ENCODE results near the gene ABCA13. TPM values are rescaled to one million over a fixed set of nuclear protein-coding genes. Genes with fewer than 3 reads are reported as not detected.

Gene ABCA13
- total RNA-seq, 4 donors from 2014 or later: under 0.01 to 0.96 (median 0.35) TPM

DNA sequence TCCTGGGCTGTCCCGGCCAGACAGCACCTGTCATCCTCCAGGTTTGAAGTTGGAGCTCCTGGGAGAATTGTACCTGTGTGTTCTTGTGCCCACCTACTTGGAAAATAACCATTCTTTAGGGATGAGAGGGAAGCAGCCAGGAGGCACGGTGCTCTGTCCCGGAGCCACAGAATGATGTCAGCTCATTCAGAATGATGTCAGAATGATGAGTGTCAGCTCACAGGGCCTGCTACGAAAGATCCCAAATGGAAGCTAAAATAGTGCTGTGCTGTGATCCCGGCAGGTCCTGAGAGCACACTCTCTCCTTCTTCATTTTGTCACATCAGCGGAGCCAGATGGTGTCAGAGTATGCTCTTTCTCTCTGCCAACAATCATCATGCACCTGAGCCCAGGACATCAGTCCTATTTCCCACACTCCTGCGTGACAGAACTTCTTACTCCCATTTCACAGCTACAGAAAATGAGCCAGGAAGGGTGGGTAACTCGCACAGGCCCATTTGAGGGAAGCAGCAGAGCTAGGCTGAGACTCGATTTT is 8.3 kb downstream of the ABCA13 start:
- no peak overlapping the region for H3K4me3 ChIP-seq
- 79 to 93% methylated on average over 3 to 8 of the region's 9 CpGs for WGBS, 2 donors (ENCODE audit: low coverage in 1 of 2)

DNA sequence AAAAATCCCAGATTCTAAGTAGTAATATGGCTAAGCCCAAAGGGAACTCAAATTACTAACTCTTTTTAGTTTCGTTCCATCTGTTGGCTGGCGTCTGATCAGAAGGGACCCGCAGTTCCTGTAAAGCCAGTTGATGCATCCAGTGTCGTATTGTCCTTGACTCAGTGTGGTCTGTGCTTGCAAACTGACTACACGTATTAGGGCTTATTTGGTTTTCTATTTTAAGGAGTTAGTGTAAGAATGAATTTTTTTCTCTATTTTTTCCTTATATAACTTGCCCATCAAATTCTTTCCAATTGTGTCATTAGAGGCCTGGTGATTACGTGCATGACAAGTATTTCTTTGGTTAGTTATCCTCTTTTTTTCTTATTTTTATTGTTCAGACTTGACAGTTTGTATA is 9.7 kb downstream of the ABCA13 start:
- H3K27ac ChIP-seq: no peak overlapping the region
- in situ Hi-C loops (cut with MboI; ENCODE audit: low pct_ligation_motif_present in 1 of 4, low pct_unique_long_range_greater_than_20kb in 1 of 4, low sequenced_read_pairs in 3 of 4) (no loop called here), intact Hi-C loops (cut with DNase I; ENCODE audit: low total_unique reads) (no loop called here)
- no peaks in the 10 kb centered on the region for H3K9me3 ChIP-seq
- 75 to 85% methylated on average over 4 to 6 of the region's 6 CpGs for WGBS, 2 donors (ENCODE audit: low coverage in 1 of 2)
- no peak for TF ChIP-seq POLR2AphosphoS5 (IDR thresholded peaks at IDR 0.05)
- TF ChIP-seq, protein P1, sequence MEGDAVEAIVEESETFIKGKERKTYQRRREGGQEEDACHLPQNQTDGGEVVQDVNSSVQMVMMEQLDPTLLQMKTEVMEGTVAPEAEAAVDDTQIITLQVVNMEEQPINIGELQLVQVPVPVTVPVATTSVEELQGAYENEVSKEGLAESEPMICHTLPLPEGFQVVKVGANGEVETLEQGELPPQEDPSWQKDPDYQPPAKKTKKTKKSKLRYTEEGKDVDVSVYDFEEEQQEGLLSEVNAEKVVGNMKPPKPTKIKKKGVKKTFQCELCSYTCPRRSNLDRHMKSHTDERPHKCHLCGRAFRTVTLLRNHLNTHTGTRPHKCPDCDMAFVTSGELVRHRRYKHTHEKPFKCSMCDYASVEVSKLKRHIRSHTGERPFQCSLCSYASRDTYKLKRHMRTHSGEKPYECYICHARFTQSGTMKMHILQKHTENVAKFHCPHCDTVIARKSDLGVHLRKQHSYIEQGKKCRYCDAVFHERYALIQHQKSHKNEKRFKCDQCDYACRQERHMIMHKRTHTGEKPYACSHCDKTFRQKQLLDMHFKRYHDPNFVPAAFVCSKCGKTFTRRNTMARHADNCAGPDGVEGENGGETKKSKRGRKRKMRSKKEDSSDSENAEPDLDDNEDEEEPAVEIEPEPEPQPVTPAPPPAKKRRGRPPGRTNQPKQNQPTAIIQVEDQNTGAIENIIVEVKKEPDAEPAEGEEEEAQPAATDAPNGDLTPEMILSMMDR (IDR thresholded peaks at IDR 0.05): no peak
- no peak for TF ChIP-seq POLR2A (IDR thresholded peaks at IDR 0.05)
- TF ChIP-seq EP300 (IDR thresholded peaks at IDR 0.05; ENCODE audit: low read depth): no peak
- no peaks in the 10 kb centered on the region for H3K36me3 ChIP-seq
- DNase-seq: no peak
- no peaks in the 10 kb centered on the region for H3K27me3 ChIP-seq
- H3K4me3 ChIP-seq: no peak overlapping the region
- no peaks in the 10 kb centered on the region for H3K4me1 ChIP-seq

More for the DNA sequence above, 8.3 kb downstream of the ABCA13 start:
- in situ Hi-C loops (cut with MboI; ENCODE audit: low pct_ligation_motif_present in 1 of 4, low pct_unique_long_range_greater_than_20kb in 1 of 4, low sequenced_read_pairs in 3 of 4) (no loop called here), intact Hi-C loops (cut with DNase I; ENCODE audit: low total_unique reads) (no loop called here)
- Histone ChIP-seq H3K9me3 (no peaks in the 10 kb centered on the region), H3K4me1 (no peaks in the 10 kb centered on the region), H3K36me3 (no peaks in the 10 kb centered on the region), H3K27me3 (no peaks in the 10 kb centered on the region), H3K27ac (no peak overlapping the region)
- no peak for TF ChIP-seq POLR2A (IDR thresholded peaks at IDR 0.05)
- TF ChIP-seq, protein P1 (IDR thresholded peaks at IDR 0.05): no peak
- TF ChIP-seq EP300 (IDR thresholded peaks at IDR 0.05; ENCODE audit: low read depth): no peak
- TF ChIP-seq POLR2AphosphoS5 (IDR thresholded peaks at IDR 0.05): no peak
- no peak for DNase-seq

DNA sequence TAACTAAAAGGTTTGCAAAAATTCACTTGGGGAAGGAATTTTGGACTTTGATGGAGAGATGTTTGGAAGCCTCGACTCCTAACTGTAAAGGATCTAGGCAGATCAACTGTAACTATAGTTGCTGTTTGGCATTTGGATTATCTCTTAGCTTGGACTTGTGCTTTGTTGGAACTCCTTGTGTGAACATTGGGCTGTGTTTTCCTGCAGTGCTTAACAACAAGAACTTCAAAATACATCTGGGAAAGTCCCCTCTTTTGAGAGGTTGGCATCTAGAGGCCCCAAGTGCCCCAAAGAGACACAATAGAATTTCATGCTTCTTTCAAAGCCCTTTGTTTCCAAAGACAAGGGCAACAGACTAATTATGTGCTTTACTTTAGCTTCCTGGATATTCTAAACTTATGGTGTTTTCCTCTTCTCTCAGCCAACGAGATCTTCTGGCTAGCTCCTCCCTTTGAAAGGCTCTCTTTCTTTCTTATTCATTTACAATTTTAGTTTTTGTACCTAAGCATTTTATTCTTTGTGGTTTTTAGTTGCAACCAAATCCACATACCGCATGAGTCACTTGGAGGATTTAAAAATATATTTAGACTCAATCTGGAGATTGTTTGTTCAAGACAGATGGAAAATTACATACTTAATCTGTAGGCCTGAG is 11.6 kb downstream of the ABCA13 start:
- in situ Hi-C loops (cut with MboI; ENCODE audit: low pct_ligation_motif_present in 1 of 4, low pct_unique_long_range_greater_than_20kb in 1 of 4, low sequenced_read_pairs in 3 of 4) (no loop called here), intact Hi-C loops (cut with DNase I; ENCODE audit: low total_unique reads) (no loop called here)
- 46 to 51% methylated on average over 3 of the region's 3 CpGs for WGBS, 2 donors (ENCODE audit: low coverage in 1 of 2)
- no peak for DNase-seq
- Histone ChIP-seq H3K27ac (no peak overlapping the region), H3K9me3 (no peaks in the 10 kb centered on the region), H3K27me3 (no peaks in the 10 kb centered on the region), H3K4me3 (no peak overlapping the region), H3K36me3 (no peaks in the 10 kb centered on the region), H3K4me1 (no peaks in the 10 kb centered on the region)
- TF ChIP-seq POLR2AphosphoS5 (IDR thresholded peaks at IDR 0.05) (no peak), POLR2A (IDR thresholded peaks at IDR 0.05) (no peak), EP300 (IDR thresholded peaks at IDR 0.05; ENCODE audit: low read depth) (no peak)
- TF ChIP-seq, protein P1 (IDR thresholded peaks at IDR 0.05): no peak

DNA sequence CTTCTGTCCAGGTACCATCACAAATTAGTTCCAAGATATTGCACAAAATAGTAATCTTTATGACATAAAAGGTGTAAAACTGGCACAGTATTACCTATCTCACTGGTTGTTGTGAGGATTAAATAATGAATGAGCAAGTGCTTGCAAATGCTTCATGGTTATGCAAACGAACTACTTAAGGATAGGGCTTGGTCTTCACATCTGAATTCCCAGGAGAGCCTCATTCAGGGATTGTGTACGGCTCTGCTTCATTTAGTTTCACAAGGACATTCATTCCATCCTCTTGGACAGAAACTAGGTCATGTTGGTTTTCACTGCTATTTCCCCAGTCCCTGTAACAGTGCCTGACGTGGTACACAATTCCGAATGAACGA is 12.1 kb downstream of the ABCA13 start:
- H3K27me3 ChIP-seq: no peaks in the 10 kb centered on the region
- no peak overlapping the region for H3K27ac ChIP-seq
- in situ Hi-C loops (cut with MboI; ENCODE audit: low pct_ligation_motif_present in 1 of 4, low pct_unique_long_range_greater_than_20kb in 1 of 4, low sequenced_read_pairs in 3 of 4) (no loop called here), intact Hi-C loops (cut with DNase I; ENCODE audit: low total_unique reads) (no loop called here)
- no peaks in the 10 kb centered on the region for H3K36me3 ChIP-seq
- WGBS, 2 donors (ENCODE audit: low coverage in 1 of 2): 65 to 92% methylated on average over 5 of the region's 5 CpGs
- H3K4me3 ChIP-seq: no peak overlapping the region
- no peak for DNase-seq
- H3K4me1 ChIP-seq: no peaks in the 10 kb centered on the region
- TF ChIP-seq, protein P1 (IDR thresholded peaks at IDR 0.05): no peak
- no peak for TF ChIP-seq EP300 (IDR thresholded peaks at IDR 0.05; ENCODE audit: low read depth)
- no peak for TF ChIP-seq POLR2A (IDR thresholded peaks at IDR 0.05)
- no peak for TF ChIP-seq POLR2AphosphoS5 (IDR thresholded peaks at IDR 0.05)
- no peaks in the 10 kb centered on the region for H3K9me3 ChIP-seq
